Activated CD8-positive, alpha-beta memory T cell treated with anti-CD3 and anti-CD28 coated beads, Interleukin-2, amount 50 U/mL, for 24 hours (primary cell): ENCODE measurements around the gene ZNHIT2.

Experiments used
- DNase-seq: peaks from one replicate; pipeline ENCODE4 v3.0.0-alpha.2; 2020; ENCODE audit errors: extremely low read depth

The ZNHIT2 gene

GRCh38 chr11:65071907-65072630, 45.4 kb downstream of the ZNHIT2 start:
- DNase-seq = no peak

- no peak for DNase-seq
These were observed 48.3 kb downstream of the ZNHIT2 start for GRCh38 chr11:65069217-65069616.

GRCh38 chr11:65067446-65067845, 50.1 kb downstream of the ZNHIT2 start:
- DNase-seq = no peak

- no peak for DNase-seq
These were observed 50.7 kb downstream of the ZNHIT2 start for GRCh38 chr11:65066805-65067291.
